Measurements from ENCODE around the gene DACT2.
"Not testable (repeated sequence)": the region's sequence is repeated elsewhere in the genome, so short reads cannot be mapped to it uniquely, and the experiment has no call there.

The DACT2 gene

GRCh38 chr6:168319279-168320111 lies at the start of gene DACT2:
DACT2 (minus strand) TSS chr6:168319777; CDS start chr6:168319633, 144 bp downstream.
- DNase-seq (ENCODE audit: low spot score) = no peak

GRCh38 chr6:168368936-168369335 lies 49.4 kb upstream of the DACT2 start:
- no peak for DNase-seq (ENCODE audit: low spot score)

GRCh38 chr6:168368066-168368820 lies 48.7 kb upstream of the DACT2 start:
- no peak for DNase-seq (ENCODE audit: low spot score)

- DNase-seq (ENCODE audit: low spot score) = no peak
Measured at GRCh38 chr6:168367285-168367751, 47.7 kb upstream of the DACT2 start.

GRCh38 chr6:168366473-168366872 lies 46.9 kb upstream of the DACT2 start:
- DNase-seq (ENCODE audit: low spot score) = no peak

- DNase-seq (ENCODE audit: low spot score) = no peak
Measured at GRCh38 chr6:168365422-168366165, 46.0 kb upstream of the DACT2 start.

GRCh38 chr6:168364793-168365421 lies 45.3 kb upstream of the DACT2 start:
- peak; percentile 23 for DNase-seq (ENCODE audit: low spot score)

- peak; percentile 52 for DNase-seq (ENCODE audit: low spot score)
Measured at GRCh38 chr6:168363811-168364792, 44.5 kb upstream of the DACT2 start.

- DNase-seq (ENCODE audit: low spot score) = peak; percentile 18
Measured at GRCh38 chr6:168363302-168363701, 43.7 kb upstream of the DACT2 start.

GRCh38 chr6:168362276-168362990 lies 42.9 kb upstream of the DACT2 start:
- peak; percentile 22 for DNase-seq (ENCODE audit: low spot score)

GRCh38 chr6:168361766-168362165 lies 42.2 kb upstream of the DACT2 start:
- DNase-seq (ENCODE audit: low spot score) = no peak

- no peak for DNase-seq (ENCODE audit: low spot score)
Measured at GRCh38 chr6:168359794-168360193, 40.2 kb upstream of the DACT2 start.

GRCh38 chr6:168358842-168359420 lies 39.4 kb upstream of the DACT2 start:
- DNase-seq (ENCODE audit: low spot score) = no peak

- DNase-seq (ENCODE audit: low spot score) = not testable (repeated sequence)
Measured at GRCh38 chr6:168356872-168357271, 37.3 kb upstream of the DACT2 start.

- DNase-seq (ENCODE audit: low spot score) = no peak
Measured at GRCh38 chr6:168355716-168356522, 36.3 kb upstream of the DACT2 start.

- no peak for DNase-seq (ENCODE audit: low spot score)
Measured at GRCh38 chr6:168354338-168354737, 34.8 kb upstream of the DACT2 start.

- DNase-seq (ENCODE audit: low spot score) = no peak
Measured at GRCh38 chr6:168353041-168353440, 33.5 kb upstream of the DACT2 start.

GRCh38 chr6:168352096-168352495 lies 32.5 kb upstream of the DACT2 start:
- DNase-seq (ENCODE audit: low spot score) = no peak
